Sigmoid colon (tissue), 4 donors: Measurements from ENCODE around the gene SAC3D1.

ENCODE experiments used
- POLR2A ChIP-seq, 2 donors: fragments of 450-650 bp; IDR thresholded peaks; one replicate each; pipeline ENCODE4 v1.6.1; 2016; ENCODE audit warnings: antibody characterized with exemption in 2 of 2, mild to moderate bottlenecking in 2 of 2, moderate library complexity in 2 of 2
- POLR2AphosphoS5 ChIP-seq, 4 donors: sonication (generic); formaldehyde crosslinking; IDR thresholded peaks; one replicate each; pipeline ENCODE4 v1.6.1; 2017; ENCODE audit warnings: antibody characterized with exemption in 4 of 4

DNA sequence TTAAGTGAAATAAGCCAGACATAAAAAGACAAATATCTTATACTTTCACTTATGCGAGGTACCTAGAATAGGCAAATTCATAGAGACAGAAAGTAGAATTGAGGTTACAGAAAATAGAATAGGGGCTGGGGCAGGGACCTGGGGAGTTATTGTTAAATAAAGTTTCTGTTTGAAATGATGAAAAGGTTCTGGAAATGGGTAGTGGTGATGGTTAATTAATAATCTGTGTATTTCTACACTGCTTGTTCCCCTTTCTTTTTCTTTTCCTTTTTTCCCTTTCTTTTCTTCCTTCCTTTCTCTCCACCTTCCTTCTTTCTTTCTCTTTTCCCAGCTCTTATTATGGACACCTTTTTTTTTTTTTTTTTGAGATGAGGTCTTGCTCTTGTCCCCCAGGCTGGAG is 14.5 kb downstream of the SAC3D1 start:
- TF ChIP-seq POLR2AphosphoS5 (IDR thresholded peaks at IDR 0.05) (no peak), POLR2A (IDR thresholded peaks at IDR 0.05) (no peak)
